ENCODE results near the gene CRYBG2. TPM values are rescaled to one million over a fixed set of nuclear protein-coding genes. Genes with fewer than 3 reads are reported as not detected.

CRYBG2 gene
- total and polyA plus RNA-seq, 2 of the 8 experiments (the other 6 are each of a cell fraction or from before 2014, with no cell fraction given), result 14.2 to 17.0 TPM

DNA sequence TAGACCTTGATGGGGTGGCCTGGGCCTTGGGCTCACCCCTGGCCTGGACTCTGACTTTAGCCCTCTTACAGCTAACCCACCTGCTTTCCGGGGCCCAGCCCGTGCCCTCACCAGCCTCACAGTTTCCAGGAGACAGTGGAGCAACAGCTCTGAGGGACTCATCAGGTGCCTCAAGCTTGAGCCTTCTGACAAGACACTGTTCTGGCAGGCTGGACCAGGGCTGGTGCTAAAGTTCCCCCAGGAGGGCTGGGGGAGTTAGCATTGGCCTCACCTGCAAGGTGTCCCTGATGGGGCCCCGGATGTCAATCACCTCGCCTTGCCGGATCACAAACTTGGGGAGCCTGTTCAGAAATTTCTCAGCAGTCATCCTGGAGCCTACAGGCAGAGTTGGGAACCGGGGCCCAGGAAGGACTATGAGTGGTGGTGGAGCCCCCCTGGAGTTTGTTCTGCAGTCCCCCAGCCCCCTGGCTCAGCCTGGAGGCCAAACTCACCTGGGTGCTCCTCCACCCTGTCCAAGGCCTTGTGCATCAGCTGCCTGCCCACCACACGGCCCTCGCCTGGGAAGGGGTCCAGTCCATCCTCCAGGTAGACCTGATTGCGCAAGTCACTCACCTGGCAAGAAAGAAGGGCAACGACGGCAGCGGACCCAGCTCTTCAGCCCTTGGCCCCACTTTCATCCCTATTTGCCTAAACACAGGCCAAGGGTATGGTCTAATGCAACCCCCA lies 69.9 kb downstream of the CRYBG2 start:
- Histone ChIP-seq H3K4me2 (ENCODE audit: insufficient read depth in 1 of 2, low read depth in 2 of 2, low read length in 2 of 2) (no peak overlapping the region), H3K9ac (replicated peaks in 1 of 4; ENCODE audit: extremely low read depth in 1 of 4, low read depth in 3 of 4, low read length in 3 of 4) (no peak overlapping the region; a peak in 1 of 7 replicates), H3K27ac (ENCODE audit: low read depth, low read length) (no peak overlapping the region)

More for the DNA sequence above, 69.9 kb downstream of the CRYBG2 start:
- Histone ChIP-seq H2AFZ (ENCODE audit: low read length) (no peak overlapping the region), H3K4me1 (replicated peaks in 1 of 4; ENCODE audit: control insufficient read depth in 3 of 4, insufficient read depth in 4 of 4, low read length in 3 of 4) (peaks cover 8 to 34% (median 22%) of the 10 kb centered on the region in 4 experiments), H4K8ac (ENCODE audit: extremely low read depth, insufficient read depth, low read length) (no peak overlapping the region), H3K79me2 (ENCODE audit: control insufficient read depth in 1 of 2, insufficient read depth in 2 of 2, low read length in 2 of 2) (peaks cover 0 to 5% of the 10 kb centered on the region in 2 experiments; a peak in 1 of 4 replicates), H2BK20ac (ENCODE audit: low read length) (0 out of 2 replicates have a peak overlapping the region, but pooled peaks have one; percentile 32), H3K9me3 (ENCODE audit: insufficient read depth in 2 of 2, low read depth in 1 of 2, low read length in 1 of 2) (no peaks in the 10 kb centered on the region), H3K18ac (ENCODE audit: extremely low read depth, low read length) (no peak overlapping the region), H3K23ac (ENCODE audit: insufficient read length) (no peak overlapping the region), H3K4ac (replicated peaks; ENCODE audit: insufficient read length, low read depth, low read length) (no peak overlapping the region), H3K56ac (replicated peaks; ENCODE audit: insufficient read length, low read depth, low read length) (no peak overlapping the region), H3K4me3 (ENCODE audit: extremely low read depth in 1 of 4, insufficient read depth in 2 of 4, low read depth in 3 of 4, low read length in 4 of 4) (no peak overlapping the region), H3K14ac (ENCODE audit: insufficient read length) (no peak overlapping the region), H2BK12ac (ENCODE audit: low read depth, low read length) (0 out of 2 replicates have a peak overlapping the region, but pooled peaks have one; percentile 28), H4K91ac (replicated peaks; ENCODE audit: insufficient read length, low read length) (no peak overlapping the region), H3K79me1 (ENCODE audit: low read depth, low read length) (no peaks in the 10 kb centered on the region), H4K20me1 (replicated peaks in 1 of 2; ENCODE audit: control insufficient read depth in 1 of 2, insufficient read depth in 2 of 2, low read length in 2 of 2) (peaks cover 4 to 17% of the 10 kb centered on the region in 2 experiments), H3K36me3 (ENCODE audit: control insufficient read depth in 2 of 4, insufficient read depth in 4 of 4, low read length in 3 of 4) (peaks cover 0 to 4% (median 0%) of the 10 kb centered on the region in 4 experiments; a peak in 1 of 8 replicates), H2BK15ac (ENCODE audit: low read length) (0 out of 2 replicates have a peak overlapping the region, but pooled peaks have one; percentile 10), H3K23me2 (ENCODE audit: low read depth, low read length) (peaks cover 9% of the 10 kb centered on the region; the same call in 1 of the 2 replicates), H3K27me3 (replicated peaks in 1 of 4; ENCODE audit: control insufficient read depth in 3 of 4, extremely low read depth in 1 of 4, insufficient read depth in 3 of 4, low read length in 3 of 4) (no peaks in the 10 kb centered on the region), H2BK5ac (ENCODE audit: low read depth, low read length) (no peak overlapping the region), H2AK5ac (ENCODE audit: low read depth, low read length) (no peak overlapping the region), H2BK120ac (replicated peaks; ENCODE audit: low read depth, low read length) (no peak overlapping the region), H4K5ac (ENCODE audit: insufficient read length, low read depth, low read length) (no peak overlapping the region)
- ChIA-PET POLR2A (ENCODE audit: partially characterized antibody) (interaction anchor here (0.7 to 3.2 kb wide), 10 partner anchors 17 to 188 kb away, joined by 3 to 27 read pairs (median 4); partner anchors contain the start of genes CD52, CRYBG2, HMGN2 and LIN28A), CTCF (ENCODE audit: partially characterized antibody) (interaction anchor here (0.6 to 39.7 kb wide), 25 partner anchors 8 to 257 kb away, joined by 3 to 1530 read pairs (median 10); partner anchors contain the start of genes CATSPER4, CD52, CNKSR1 and CRYBG2)
- DNase-seq (ENCODE audit: low read depth in 1 of 2, low spot score in 2 of 2) (no peak), FAIRE-seq (no peak)
- TF ChIP-seq, protein P1, sequence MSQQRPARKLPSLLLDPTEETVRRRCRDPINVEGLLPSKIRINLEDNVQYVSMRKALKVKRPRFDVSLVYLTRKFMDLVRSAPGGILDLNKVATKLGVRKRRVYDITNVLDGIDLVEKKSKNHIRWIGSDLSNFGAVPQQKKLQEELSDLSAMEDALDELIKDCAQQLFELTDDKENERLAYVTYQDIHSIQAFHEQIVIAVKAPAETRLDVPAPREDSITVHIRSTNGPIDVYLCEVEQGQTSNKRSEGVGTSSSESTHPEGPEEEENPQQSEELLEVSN (IDR thresholded peaks at IDR 0.05), result no peak
- TF ChIP-seq CEBPB (IDR thresholded peaks at IDR 0.05; ENCODE audit: low read depth, low read length) (peak; percentile 84), POLR2A (IDR thresholded peaks at IDR 0.05; ENCODE audit: control extremely low read depth in 1 of 2, low read depth in 2 of 2, low read length in 2 of 2) (no peak), CHD1 (IDR thresholded peaks at IDR 0.05; ENCODE audit: low read depth, low read length) (no peak), POLR2AphosphoS5 (IDR thresholded peaks at IDR 0.05; ENCODE audit: low read depth, low read length) (no peak), HDAC2 (IDR thresholded peaks at IDR 0.05; ENCODE audit: borderline replicate concordance in 1 of 2, low read depth in 2 of 2, low read length in 2 of 2) (no peak)
- WGBS, 2 experiments (ENCODE audit: extremely low coverage in 1 of 2, insufficient coverage in 1 of 2, insufficient read length in 1 of 2, insufficient replicate concordance in 2 of 2, low coverage in 1 of 2, low lambda C conversion rate in 2 of 2, missing lambda C conversion rate in 1 of 2), result 91% methylated on average over 12 of the region's 12 CpGs; no CpG with 5 or more reads in 1 of the 2 experiments
